Suppressor macrophage treated with lipopolysaccharide for 4 hours (primary cell): Measurements from ENCODE around the gene P3H2.
"Not testable (repeated sequence)": the region's sequence is repeated elsewhere in the genome, so short reads cannot be mapped to it uniquely, and the experiment has no call there.

Experiments
- DNase-seq: peaks from one replicate; pipeline ENCODE4 v3.0.0-alpha.2; 2020

P3H2 gene

DNA sequence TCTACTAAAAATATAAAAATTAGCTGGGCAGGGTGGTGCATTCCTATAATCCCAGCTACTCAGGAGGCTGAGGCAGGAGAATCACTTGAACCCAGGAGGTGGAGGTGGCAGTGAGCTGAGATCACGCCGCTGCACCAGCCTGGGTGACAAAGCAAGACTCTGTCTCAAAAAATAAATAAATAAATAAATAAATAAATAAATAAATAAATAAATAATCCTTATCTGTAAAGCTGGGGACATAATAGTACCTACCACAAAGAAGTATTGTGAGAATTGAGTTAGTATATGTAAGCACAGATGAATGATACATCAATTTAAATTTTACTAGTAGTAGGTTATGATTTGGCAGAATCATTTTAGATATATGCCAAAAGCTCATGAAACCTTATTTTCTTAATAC is 41.5 kb downstream of the P3H2 start:
- DNase-seq = not testable (repeated sequence)

DNA sequence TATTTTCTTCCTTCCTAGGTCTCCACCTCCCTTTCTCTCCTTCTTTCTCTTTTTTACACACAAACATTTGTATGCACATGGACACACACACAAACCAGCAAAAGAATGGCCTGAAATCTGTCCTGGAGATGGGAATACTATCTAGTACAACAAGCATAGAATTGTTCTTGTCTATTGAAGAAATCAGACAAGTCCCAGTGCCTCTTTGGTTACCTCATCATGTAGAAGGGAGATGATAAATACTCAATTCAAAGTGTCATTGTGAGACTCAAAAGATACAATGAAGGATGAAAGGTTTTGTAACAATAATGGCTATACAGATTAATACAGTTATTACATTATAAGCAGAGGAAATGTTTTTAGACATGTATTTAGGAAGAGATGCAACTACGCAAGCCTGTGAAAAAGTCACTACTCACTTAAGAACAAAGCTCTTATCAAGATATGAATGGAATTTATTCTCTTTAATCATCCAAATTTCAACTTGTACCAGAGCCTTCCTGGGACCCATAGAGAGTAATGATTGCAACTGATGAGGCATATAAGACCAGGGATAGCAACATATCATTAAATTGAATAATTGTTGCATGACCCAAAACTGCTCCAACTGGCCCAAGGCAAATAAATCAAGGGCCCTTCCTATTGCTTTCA is 43.2 kb downstream of the P3H2 start:
- no peak for DNase-seq

DNA sequence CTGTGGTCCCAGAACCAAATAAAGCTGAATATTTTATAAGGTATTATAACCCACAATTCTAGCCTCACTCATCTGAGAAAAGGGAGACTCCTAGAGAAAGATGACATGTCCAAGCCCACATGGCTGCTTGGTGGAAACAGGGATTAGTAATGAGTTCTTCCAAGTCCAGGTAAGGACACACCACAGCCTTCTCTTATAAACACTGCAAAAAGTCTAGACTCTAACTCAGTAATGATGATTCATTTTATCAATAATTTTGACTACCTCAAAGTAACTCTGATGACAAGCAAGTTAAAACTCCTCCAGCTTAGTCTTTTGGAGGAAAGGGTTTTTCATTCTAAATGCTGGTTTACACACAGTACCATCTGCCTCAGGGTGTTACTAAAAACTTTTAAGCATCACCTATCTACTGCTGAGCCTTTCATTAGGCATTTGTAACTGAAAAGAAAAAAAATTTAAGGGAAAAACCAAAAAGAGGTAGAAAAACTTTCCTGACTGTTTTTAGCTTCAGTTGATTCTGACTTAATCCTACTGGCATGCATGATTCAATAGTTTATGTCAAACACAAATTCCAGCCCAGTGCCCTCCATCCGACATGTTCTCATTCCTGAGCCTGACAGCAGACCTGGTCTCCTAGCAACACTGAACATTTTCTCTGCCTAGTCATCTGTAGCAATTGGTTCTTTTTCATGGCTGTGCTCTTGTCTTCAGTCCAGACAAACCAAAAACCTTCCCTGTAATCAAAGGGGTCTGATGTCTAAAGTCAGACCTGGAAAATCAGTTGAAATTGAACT is 43.9 kb downstream of the P3H2 start:
- no peak for DNase-seq

DNA sequence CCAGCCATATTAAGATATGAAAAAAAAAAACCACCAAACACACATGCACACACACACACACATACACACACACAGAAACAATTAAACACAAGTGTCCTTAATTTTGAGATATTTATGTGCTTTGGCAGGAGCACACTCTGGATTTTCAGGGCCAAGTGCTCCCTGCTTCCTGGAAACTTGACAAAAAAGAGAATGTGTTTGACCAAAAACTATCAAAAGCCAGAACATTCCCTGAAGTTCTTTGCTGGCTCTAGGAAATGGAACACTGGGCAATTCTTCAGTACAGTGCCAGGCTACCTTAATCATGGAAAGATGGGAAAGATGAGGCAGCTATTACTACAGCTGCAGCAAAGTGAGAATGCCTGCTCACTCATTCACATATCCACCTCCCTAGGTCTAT is 44.6 kb downstream of the P3H2 start:
- DNase-seq = no peak

DNA sequence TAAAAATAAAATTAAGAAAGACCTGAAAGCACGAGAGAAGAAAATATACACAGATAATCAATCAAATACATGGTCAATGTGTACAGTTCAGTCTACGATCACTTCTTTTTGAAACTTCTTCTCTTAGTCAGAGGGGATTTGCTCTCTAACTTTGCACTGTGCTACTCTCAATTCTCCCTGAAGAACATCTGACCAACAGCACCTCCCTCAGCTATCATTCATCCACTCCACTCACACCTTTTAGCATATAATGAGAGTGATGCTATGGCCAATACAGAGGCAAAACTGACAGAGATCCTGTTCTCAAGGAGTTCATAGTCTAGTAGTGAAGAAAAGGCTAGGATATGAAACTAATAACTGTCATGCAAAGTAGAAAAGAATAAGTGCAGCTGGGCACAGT is 45.9 kb downstream of the P3H2 start:
- no peak for DNase-seq

DNA sequence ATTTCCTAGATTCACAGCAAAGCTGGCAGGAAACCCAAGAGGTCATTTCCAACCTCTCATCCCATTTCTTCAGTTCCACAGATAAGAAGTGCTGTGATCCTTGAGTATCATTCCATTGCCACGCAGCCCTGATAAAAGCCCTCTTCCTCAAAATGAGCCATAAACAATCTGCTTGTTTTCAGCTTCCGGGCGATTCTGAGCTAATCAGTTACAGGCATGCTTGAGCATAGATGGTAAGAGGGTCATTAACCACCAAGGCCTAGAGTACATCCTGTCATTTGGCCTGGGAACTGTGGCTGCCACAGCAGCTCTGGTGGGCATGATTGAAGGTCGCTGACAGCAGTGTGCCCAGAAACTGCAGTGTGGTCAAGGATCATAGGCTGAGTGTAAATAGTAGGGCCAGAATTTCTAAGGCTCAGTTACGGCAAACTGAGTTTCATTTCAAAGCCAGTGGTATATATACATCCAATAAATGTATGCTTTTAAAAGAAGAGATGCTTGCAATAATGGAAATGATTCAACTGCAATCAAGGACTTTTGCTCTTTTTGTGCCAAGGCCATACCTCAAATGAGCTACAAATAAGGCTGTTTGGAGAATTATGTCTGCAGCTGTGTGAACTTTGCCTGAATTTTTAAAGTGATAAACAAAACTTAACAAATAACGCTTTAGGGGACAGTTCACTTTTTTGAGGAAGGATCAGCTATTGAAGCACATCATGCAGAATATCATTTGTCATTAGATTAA is 47.3 kb downstream of the P3H2 start:
- no peak for DNase-seq

GRCh38 chr3:190072856-190073255 is 47.8 kb downstream of the P3H2 start:
- no peak for DNase-seq

- not testable (repeated sequence) for DNase-seq
Measured at GRCh38 chr3:190071921-190072320, 48.8 kb downstream of the P3H2 start.

DNA sequence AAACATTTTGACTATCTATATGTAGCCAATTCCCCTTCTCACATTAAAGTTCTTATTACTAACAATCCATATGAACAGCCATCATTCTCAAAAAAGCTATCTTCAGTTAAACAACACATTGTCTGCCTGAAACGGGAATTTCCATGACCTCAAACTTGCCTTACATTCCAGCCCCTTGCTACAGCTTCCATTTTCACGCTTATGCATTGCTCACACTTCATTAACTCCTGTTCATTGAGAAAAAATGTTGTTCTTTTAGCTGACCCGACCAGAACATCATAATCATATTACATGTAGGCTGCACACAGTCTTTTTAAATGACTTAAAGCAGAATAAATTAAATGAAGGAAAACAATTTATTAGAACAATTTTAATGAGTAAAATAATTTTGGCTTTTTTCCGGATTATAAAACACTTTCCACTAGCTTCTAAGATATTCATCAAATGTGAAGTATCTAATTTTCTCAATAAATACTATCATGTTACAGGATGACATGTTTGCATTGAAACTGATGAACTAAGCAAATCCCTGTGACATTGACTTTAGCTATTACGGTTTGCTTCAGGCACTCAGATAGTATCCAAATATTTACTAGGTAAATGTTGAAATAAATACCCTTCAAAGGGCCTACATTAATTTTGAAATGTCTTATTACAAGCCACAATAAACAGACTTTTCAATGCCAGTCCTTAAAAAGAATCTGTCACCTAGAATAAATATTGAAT is 49.9 kb downstream of the P3H2 start:
- no peak for DNase-seq

DNA sequence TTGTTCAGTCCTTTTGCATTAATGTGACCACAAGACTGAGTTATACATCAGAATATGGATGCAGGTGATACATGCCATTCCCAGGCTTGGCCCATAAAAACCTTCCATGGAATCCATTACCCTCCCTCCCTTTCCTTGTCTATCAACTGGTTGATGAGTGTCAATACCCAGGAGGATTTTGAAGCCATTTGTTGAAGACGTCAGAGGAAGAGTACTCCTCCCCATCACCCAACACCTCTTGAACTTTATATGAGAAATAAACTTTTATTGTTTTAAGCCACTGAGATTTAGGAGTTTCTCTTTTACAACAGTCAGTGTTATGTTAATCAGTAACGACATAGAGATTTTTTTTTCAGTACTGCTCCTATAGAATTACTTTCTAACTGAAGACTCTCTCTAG is 55.5 kb downstream of the P3H2 start:
- no peak for DNase-seq

GRCh38 chr3:190064659-190065058 is 56.0 kb downstream of the P3H2 start:
- no peak for DNase-seq

DNA sequence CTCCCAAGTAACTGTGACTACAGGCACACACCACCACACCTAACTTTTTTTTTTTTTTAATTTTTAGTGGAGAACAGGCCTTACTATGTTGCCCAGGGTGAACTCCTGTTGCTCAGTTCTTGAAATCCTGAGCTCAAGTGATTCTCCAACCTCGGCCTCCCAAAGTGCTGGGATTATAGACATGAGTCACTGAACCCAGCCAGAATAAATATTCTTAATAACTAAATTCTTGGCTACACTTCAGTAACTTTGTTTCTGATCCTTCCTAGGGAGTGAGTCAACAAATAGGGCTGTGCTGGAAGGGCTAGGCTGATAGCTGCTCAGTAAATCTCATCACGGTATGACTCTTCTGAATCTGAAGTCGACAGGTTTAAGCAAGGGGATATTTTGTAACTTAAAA is 56.6 kb downstream of the P3H2 start:
- no peak for DNase-seq

GRCh38 chr3:190063490-190063889 is 57.2 kb downstream of the P3H2 start:
- DNase-seq = no peak

- no peak for DNase-seq
Measured at GRCh38 chr3:190060192-190060775, 60.4 kb downstream of the P3H2 start.

DNA sequence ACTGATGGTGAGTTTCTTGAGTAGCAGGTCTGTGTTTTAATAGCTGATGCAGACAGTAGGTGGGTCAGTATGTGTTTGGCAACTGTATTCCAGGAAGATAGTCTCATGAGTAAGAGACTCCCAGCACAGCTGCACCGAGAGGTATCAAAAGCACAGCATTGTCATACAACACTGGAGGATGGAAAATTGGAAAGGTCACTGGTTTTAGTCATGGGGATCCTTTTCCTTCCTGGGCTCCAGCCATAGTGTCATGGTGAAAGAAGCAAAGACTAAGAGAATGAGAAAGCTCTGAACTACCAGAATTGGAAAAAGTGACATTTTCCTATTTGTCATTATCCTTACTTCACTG is 61.5 kb downstream of the P3H2 start:
- DNase-seq = no peak

DNA sequence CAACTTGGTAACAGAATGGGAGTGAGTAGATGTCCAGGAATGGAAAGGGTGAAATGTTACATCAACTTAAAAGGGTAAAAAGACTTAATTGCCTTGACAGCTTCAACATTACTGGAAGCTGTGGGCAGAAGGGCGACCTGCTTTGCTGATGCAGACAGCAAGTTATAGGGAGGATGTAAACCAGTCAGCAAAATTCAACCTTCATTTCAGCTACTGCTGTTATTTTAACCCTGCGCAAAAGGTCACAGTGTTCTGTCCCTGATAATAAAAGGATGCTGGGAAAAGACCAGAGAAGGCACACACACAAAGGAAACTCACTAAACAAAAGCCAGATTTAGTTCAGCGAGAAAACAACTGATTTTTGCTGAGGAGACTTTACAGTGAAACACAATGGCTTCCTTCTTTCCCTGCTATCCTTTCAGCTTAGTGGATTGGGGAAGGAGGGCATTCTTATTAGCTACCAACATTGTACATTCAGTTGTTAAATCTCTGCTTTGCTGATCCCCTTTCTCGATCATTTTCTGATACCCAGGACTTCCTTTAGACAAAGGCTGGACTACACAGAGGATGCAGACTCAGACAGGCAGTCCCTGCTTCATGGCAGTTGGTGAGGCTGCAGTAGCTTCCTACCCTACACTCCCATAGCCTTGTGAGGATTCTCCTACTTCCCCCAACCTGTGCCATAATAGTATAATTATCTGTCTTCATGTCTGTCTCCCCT is 62.0 kb downstream of the P3H2 start:
- no peak for DNase-seq

- DNase-seq = no peak
Measured at GRCh38 chr3:190056742-190057141, 64.0 kb downstream of the P3H2 start.

GRCh38 chr3:190055773-190056172 is 64.9 kb downstream of the P3H2 start:
- no peak for DNase-seq

DNA sequence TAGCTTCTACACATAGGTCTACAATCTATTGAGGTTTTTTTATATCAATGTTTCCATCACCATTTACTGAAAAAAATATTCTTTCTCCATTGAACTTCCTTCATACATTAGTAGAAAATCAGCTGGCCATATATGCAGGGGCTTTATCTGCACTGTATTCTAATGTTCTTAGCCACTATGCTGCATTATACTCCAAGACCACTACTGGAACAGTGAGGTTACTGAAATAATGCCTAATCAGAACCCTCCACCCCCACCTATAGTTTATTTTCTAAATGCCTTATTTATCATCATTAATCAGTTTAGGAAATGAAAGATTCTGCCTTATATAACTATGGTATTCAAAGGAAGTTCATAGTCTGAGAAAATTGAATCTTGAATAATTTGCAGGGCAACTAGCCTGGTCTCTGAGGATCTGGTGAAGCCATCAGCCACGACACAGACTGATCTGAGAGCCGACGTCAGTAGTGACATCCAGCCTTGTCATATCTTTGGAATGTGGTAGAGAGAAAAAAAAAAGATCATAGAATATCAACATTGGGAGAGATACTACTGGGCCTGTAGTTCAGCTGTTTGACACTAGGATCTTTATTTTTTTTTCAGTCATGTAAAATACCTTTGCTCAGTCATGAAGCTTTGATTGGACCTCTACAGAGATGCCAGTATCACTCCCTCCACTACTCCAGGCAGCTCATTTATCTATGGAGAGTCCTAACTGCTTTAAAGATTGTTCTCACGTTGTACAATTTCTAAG is 66.6 kb downstream of the P3H2 start:
- no peak for DNase-seq

GRCh38 chr3:190051641-190052040 is 69.1 kb downstream of the P3H2 start:
- no peak for DNase-seq

DNA sequence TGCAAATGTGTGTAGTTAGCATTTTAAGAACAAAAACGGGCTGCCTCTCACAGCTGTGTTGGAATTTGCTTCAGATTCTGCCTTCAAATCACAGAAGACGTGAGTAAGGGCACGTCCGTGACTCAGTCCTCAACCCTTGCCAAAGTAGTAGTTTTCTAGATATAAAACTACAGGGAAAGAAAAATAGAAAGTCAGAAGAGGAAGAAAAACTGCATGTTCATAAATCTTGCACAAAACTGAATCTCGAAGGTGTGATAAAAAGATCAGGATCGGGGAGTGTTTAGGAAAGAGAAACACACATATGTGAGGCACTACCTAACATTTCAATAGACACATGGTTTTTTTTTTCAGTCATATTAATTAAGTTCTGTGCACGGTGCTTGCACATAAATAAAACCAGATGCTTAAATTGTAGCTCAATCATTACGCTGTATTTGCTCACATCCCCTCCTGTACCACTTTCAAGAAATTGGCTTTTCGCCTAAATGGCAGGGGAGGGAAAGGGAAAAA is 71.7 kb downstream of the P3H2 start:
- DNase-seq = peak; percentile 35
